ENCODE results near the gene SIM1.

GRCh38 chr6:100393493-100393892 lies 71.2 kb downstream of the SIM1 start:
- TF ChIP-seq CTCF (conservative IDR thresholded peaks at IDR 0.05; ENCODE audit: low read depth, low read length) = no peak
- TF ChIP-seq EZH2 (IDR thresholded peaks at IDR 0.05; ENCODE audit: borderline replicate concordance, low read depth, low read length, poor library complexity, severe bottlenecking) = no peak

All from A673 (cell line).